K562 (cell line): ENCODE measurements around the gene MEGF9. TPM values are rescaled to one million over a fixed set of nuclear protein-coding genes. Genes with fewer than 3 reads are reported as not detected.

ENCODE experiments used
- ATAC-seq: fragments of 200-7000 bp; cut with Tn5 transposase; 3 replicates; pipeline ENCODE4 v1.9.1; 2020; ENCODE audit warnings: moderate library complexity
- BruUV-seq: library from RNA; stranded (reverse); fragments of 400-500 nt; replicated peaks from 2 replicates; lab custom pipeline; 2021; lab: Mats Ljungman, UMichigan
- CTCF ChIA-PET: fragments of 300-600 bp; formaldehyde crosslinking; extraction: SDS; loops from one replicate; lab custom pipeline; 2021; ENCODE audit warnings: low intra/inter-chr PET ratio; lab: Yijun Ruan, JAX
- POLR2A ChIA-PET: fragments of 300-600, 350-650 bp; sonication (Branson Sonifier 250); formaldehyde crosslinking; extraction: SDS; loops from one replicate; lab custom pipeline; 2021; ENCODE audit warnings: antibody characterized with exemption, inconsistent platforms; lab: Yijun Ruan, JAX
- DNase-seq, 4 experiments: peaks; one replicate each; pipeline versions ENCODE4 v3.0.0 to v3.0.0-alpha.2; 2011 to 2018; ENCODE audit warnings: low spot score in 3 of 4, mixed read lengths in 3 of 4; ENCODE audit errors: extremely low read depth in 1 of 4
- FAIRE-seq: peaks from 2 replicates; lab custom pipeline; 2011; peaks lifted over from hg19 to GRCh38; lab: Jason Lieb, UNC
- H2AFZ ChIP-seq: 2 replicates; pipeline ENCODE4 v1.6.0; 2011; ENCODE audit warnings: low read depth, low read length, control low read depth, inconsistent platforms
- H3K27ac ChIP-seq: fragments of 200-600 bp; 3 replicates; pipeline ENCODE4 v1.8.0; 2011; ENCODE audit warnings: low read depth, mild to moderate bottlenecking, control low read depth, inconsistent platforms, low read length, moderate library complexity, mixed read lengths; ENCODE audit errors: extremely low read depth
- H3K27me3 ChIP-seq, 2 experiments: fragments of 300-600 bp in 1 of 2; 2 replicates in 1 of 2; 3 replicates in 1 of 2; pipeline versions ENCODE4 v1.6.0 to v1.8.0; 2011; ENCODE audit warnings: inconsistent platforms in 2 of 2, low read length in 2 of 2, mild to moderate bottlenecking in 1 of 2, mixed read lengths in 1 of 2, moderate library complexity in 1 of 2; ENCODE audit not compliant: control insufficient read depth in 2 of 2, insufficient read depth in 2 of 2
- H3K36me3 ChIP-seq: fragments of 300-600 bp; 3 replicates; pipeline ENCODE4 v1.8.0; 2011; ENCODE audit warnings: mild to moderate bottlenecking, low read length, inconsistent platforms; ENCODE audit not compliant: control insufficient read depth, insufficient read depth
- H3K4me1 ChIP-seq, 2 experiments: fragments of 200-600 bp in 1 of 2; replicated peaks in 1 of 2; 2 replicates in 1 of 2; 3 replicates in 1 of 2; pipeline versions ENCODE4 v1.5.1 to v1.8.0; 2011; ENCODE audit warnings: inconsistent platforms in 2 of 2, low read length in 2 of 2, mild to moderate bottlenecking in 1 of 2, mixed read lengths in 1 of 2, moderate library complexity in 1 of 2; ENCODE audit not compliant: control insufficient read depth in 2 of 2, insufficient read depth in 2 of 2
- H3K4me2 ChIP-seq: 2 replicates; pipeline ENCODE4 v1.6.1; 2011; ENCODE audit warnings: low read length, control low read depth, inconsistent platforms, mixed read lengths; ENCODE audit not compliant: insufficient read depth
- H3K4me3 ChIP-seq: fragments of 200-600 bp; sonication (generic), shearing (Covaris generic); 2 replicates; pipeline ENCODE4 v1.5.1; 2016; ENCODE audit warnings: control low read depth, inconsistent platforms
- H3K79me2 ChIP-seq: fragments of 200-600 bp; 3 replicates; pipeline ENCODE4 v1.8.0; 2011; ENCODE audit warnings: low read length, inconsistent platforms; ENCODE audit not compliant: control insufficient read depth, insufficient read depth
- H3K9ac ChIP-seq, 2 experiments: 2 replicates each; pipeline versions ENCODE4 v1.6.0 to v1.6.1; 2011; ENCODE audit warnings: low read depth in 2 of 2, low read length in 2 of 2, control low read depth in 1 of 2, inconsistent platforms in 1 of 2, mild to moderate bottlenecking in 1 of 2, mixed read lengths in 1 of 2; ENCODE audit not compliant: insufficient read depth in 1 of 2
- H3K9me1 ChIP-seq: one replicate; pipeline ENCODE4 v1.6.0; 2011; ENCODE audit warnings: inconsistent platforms, mild to moderate bottlenecking, low read length, moderate library complexity; ENCODE audit not compliant: control insufficient read depth, insufficient read depth
- H3K9me3 ChIP-seq: replicated peaks from 2 replicates; pipeline ENCODE4 v1.5.1; 2011; ENCODE audit warnings: low read depth, low read length, inconsistent platforms; ENCODE audit not compliant: control insufficient read depth, insufficient read depth
- H4K20me1 ChIP-seq: replicated peaks from 2 replicates; pipeline ENCODE4 v1.6.1; 2011; ENCODE audit warnings: low read length, inconsistent platforms, mixed read lengths; ENCODE audit not compliant: control insufficient read depth, insufficient read depth
- CREBBP ChIP-seq: IDR thresholded peaks from one replicate; pipeline ENCODE4 v1.6.1; 2012; ENCODE audit warnings: low read depth, mild to moderate bottlenecking, control low read depth, inconsistent platforms, low read length
- DACH1 ChIP-seq: fragments of 450-650 bp; IDR thresholded peaks from 2 replicates; pipeline ENCODE4 v1.6.1; 2018; ENCODE audit not compliant: partially characterized antibody
- EGR1 ChIP-seq: fragments of 450-650 bp; conservative IDR thresholded peaks from 2 replicates; pipeline ENCODE4 v1.6.1; 2017; ENCODE audit warnings: mild to moderate bottlenecking
- MCM7 ChIP-seq, 2 experiments: fragments of 450-650 bp; IDR thresholded peaks; 2 replicates each; pipeline ENCODE4 v1.6.1; 2016 to 2018
- MTA1 ChIP-seq: fragments of 450-650 bp; IDR thresholded peaks from 2 replicates; pipeline ENCODE4 v1.6.1; 2017; ENCODE audit warnings: borderline replicate concordance
- PTRF ChIP-seq: fragments of 450-650 bp; IDR thresholded peaks from 2 replicates; pipeline ENCODE4 v1.6.1; 2016; ENCODE audit warnings: mild to moderate bottlenecking, missing genetic modification characterization, missing compliant biosample characterization
- RAD21 ChIP-seq, 2 experiments: fragments of 250-450 bp in 1 of 2; fragments of 450-650 bp in 1 of 2; sonication (Bioruptor Pico) in 1 of 2; formaldehyde crosslinking in 1 of 2; IDR thresholded peaks in 1 of 2; conservative IDR thresholded peaks in 1 of 2; 2 replicates each; pipeline versions ENCODE4 v1.4.0 to v1.8.0; 2020 to 2022; ENCODE audit warnings: mild to moderate bottlenecking in 2 of 2, moderate library complexity in 1 of 2
- SRSF3 ChIP-seq: fragments of 200-400 bp; formaldehyde crosslinking; IDR thresholded peaks from 2 replicates; pipeline ENCODE4 v1.6.1; 2016; ENCODE audit warnings: mild to moderate bottlenecking, low read length, moderate library complexity; ENCODE audit not compliant: insufficient read depth
- XRCC5 ChIP-seq: fragments of 200-400 bp; formaldehyde crosslinking; IDR thresholded peaks from 2 replicates; pipeline ENCODE4 v1.6.1; 2017; ENCODE audit warnings: low read depth, mild to moderate bottlenecking, low read length
- ZBTB8A ChIP-seq: fragments of 450-650 bp; IDR thresholded peaks from 2 replicates; pipeline ENCODE4 v1.6.1; 2018; ENCODE audit warnings: mild to moderate bottlenecking, moderate library complexity; ENCODE audit not compliant: partially characterized antibody
- ZKSCAN3 ChIP-seq: fragments of 250-450 bp; sonication (Bioruptor Pico); IDR thresholded peaks from 2 replicates; pipeline ENCODE4 v1.4.0; 2020
- ZNF347 ChIP-seq: fragments of 450-650 bp; formaldehyde crosslinking; IDR thresholded peaks from 2 replicates; pipeline ENCODE4 v1.4.0; 2020; ENCODE audit warnings: low read depth, mild to moderate bottlenecking, moderate library complexity
- ZSCAN29 ChIP-seq: fragments of 450-650 bp; IDR thresholded peaks from 2 replicates; pipeline ENCODE4 v1.6.1; 2017
- WGBS: fragments of 100-300 bp; shearing (Covaris generic); methylation state at CpG from one replicate; pipeline ENCODE4 v1.1.6; 2016; ENCODE audit warnings: low coverage, mixed read lengths; ENCODE audit not compliant: insufficient coverage; ENCODE audit errors: missing lambda C conversion rate; 5-methylcytosine and 5-hydroxymethylcytosine counted together
- in situ Hi-C: fragments of 300-500 bp; cut with MboI; formaldehyde crosslinking; loops from 4 replicates; pipeline ENCODE4 v1.15.0; 2018; ENCODE audit warnings: inconsistent platforms, mixed read lengths
- intact Hi-C: fragments of 100-400 bp; cut with micrococcal nuclease; formaldehyde crosslinking; loops from 2 replicates; pipeline ENCODE4 v1.14.2; 2022
- polyA plus RNA-seq, 8 experiments: library from polyadenylated mRNA; depleted of rRNA in 4 of 8; stranded (reverse) in 5 of 8; unstranded in 3 of 8; fragments of >200 nt; fragmentation: Nextera tagmentation in 2 of 8; fragmentation: Illumina TruSeq in 1 of 8; extraction: Ambion mirVana in 2 of 8; extraction: Trizol in 1 of 8; gene quantifications; 2 replicates each; pipeline versions ENCODE4 v1.2.1 to v1.2.3, GENCODE V29; 2011 to 2014; ENCODE audit warnings: inconsistent platforms in 1 of 8, missing spikeins in 1 of 8
- total RNA-seq, 7 experiments: library from RNA; depleted of rRNA in 6 of 7; stranded (reverse); fragments of >200 nt in 6 of 7; fragmentation: Illumina TruSeq in 2 of 7; extraction: Trizol in 2 of 7; gene quantifications; 2 replicates each; pipeline versions ENCODE4 v1.2.1 to v1.2.3, GENCODE V29; 2011 to 2021; ENCODE audit warnings: low replicate concordance in 1 of 7
- TF ChIP-seq, protein P1 (sequence below): fragments of 250-450 bp; sonication (Bioruptor Pico); IDR thresholded peaks from 2 replicates; pipeline ENCODE4 v1.4.0; 2020
- TF ChIP-seq, protein P2 (sequence below): fragments of 450-650 bp; IDR thresholded peaks from 2 replicates; pipeline ENCODE4 v1.6.1; 2017; ENCODE audit warnings: antibody characterized with exemption, mild to moderate bottlenecking

MEGF9 gene
- total and polyA plus RNA-seq, 9 of the 15 experiments (the other 6 are each of a cell fraction or from before 2014, with no cell fraction given), result 2.1 to 6.2 (median 3.8) TPM

DNA sequence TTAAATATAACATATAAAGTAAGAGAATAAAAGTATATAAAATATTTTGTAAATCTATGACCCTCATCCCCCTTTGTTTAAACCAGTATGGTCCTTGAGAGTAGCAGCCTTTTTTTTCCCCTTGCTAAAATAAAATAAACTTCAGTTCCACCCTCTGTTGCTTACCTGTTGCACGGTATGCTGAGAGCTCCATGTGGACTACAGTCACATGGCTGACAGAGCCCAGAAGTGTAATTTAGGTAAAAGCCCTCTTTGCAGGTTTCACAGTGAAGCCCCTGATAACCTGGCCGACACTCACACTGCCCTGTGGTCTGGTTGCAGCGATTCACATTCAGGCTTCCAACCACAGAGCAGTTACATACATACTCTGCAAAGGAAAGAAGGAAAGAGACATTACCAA lies 55.1 kb downstream of the MEGF9 start:
- peak; percentile 23 for FAIRE-seq
- no TSS peak for BruUV-seq
- H3K4me1 ChIP-seq, result no peaks in the 10 kb centered on the region
- no peaks in the 10 kb centered on the region for H3K36me3 ChIP-seq
- POLR2A ChIA-PET, result no interaction called here
- no peak for DNase-seq
- no peaks in the 10 kb centered on the region for H3K9me1 ChIP-seq
- no peak overlapping the region for H2AFZ ChIP-seq
- no peaks in the 10 kb centered on the region for H3K27me3 ChIP-seq
- intact Hi-C loops (no loop called here), in situ Hi-C loops (no loop called here)
- H4K20me1 ChIP-seq, result no peaks in the 10 kb centered on the region
- 31% methylated on average over 3 of the region's 3 CpGs for WGBS
- no peaks in the 10 kb centered on the region for H3K9me3 ChIP-seq
- H3K4me3 ChIP-seq, result no peak overlapping the region
- no peak overlapping the region for H3K4me2 ChIP-seq
- no peak overlapping the region for H3K9ac ChIP-seq
- CTCF ChIA-PET, result no interaction called here
- no peaks in the 10 kb centered on the region for H3K79me2 ChIP-seq
- peak; percentile 22; the same call in 2 of the 3 replicates for ATAC-seq
- no peak overlapping the region for H3K27ac ChIP-seq
- no peak for TF ChIP-seq XRCC5
- TF ChIP-seq DACH1, result no peak
- TF ChIP-seq EGR1, result no peak
- no peak for TF ChIP-seq ZBTB8A
- no peak for TF ChIP-seq PTRF
- no peak for TF ChIP-seq MCM7 (IDR thresholded peaks at IDR 0.05)
- no peak for TF ChIP-seq ZNF347 (CRISPR knock-in tag)
- no peak for TF ChIP-seq MTA1
- no peak for TF ChIP-seq ZKSCAN3 (CRISPR knock-in tag)
- TF ChIP-seq, protein P1, sequence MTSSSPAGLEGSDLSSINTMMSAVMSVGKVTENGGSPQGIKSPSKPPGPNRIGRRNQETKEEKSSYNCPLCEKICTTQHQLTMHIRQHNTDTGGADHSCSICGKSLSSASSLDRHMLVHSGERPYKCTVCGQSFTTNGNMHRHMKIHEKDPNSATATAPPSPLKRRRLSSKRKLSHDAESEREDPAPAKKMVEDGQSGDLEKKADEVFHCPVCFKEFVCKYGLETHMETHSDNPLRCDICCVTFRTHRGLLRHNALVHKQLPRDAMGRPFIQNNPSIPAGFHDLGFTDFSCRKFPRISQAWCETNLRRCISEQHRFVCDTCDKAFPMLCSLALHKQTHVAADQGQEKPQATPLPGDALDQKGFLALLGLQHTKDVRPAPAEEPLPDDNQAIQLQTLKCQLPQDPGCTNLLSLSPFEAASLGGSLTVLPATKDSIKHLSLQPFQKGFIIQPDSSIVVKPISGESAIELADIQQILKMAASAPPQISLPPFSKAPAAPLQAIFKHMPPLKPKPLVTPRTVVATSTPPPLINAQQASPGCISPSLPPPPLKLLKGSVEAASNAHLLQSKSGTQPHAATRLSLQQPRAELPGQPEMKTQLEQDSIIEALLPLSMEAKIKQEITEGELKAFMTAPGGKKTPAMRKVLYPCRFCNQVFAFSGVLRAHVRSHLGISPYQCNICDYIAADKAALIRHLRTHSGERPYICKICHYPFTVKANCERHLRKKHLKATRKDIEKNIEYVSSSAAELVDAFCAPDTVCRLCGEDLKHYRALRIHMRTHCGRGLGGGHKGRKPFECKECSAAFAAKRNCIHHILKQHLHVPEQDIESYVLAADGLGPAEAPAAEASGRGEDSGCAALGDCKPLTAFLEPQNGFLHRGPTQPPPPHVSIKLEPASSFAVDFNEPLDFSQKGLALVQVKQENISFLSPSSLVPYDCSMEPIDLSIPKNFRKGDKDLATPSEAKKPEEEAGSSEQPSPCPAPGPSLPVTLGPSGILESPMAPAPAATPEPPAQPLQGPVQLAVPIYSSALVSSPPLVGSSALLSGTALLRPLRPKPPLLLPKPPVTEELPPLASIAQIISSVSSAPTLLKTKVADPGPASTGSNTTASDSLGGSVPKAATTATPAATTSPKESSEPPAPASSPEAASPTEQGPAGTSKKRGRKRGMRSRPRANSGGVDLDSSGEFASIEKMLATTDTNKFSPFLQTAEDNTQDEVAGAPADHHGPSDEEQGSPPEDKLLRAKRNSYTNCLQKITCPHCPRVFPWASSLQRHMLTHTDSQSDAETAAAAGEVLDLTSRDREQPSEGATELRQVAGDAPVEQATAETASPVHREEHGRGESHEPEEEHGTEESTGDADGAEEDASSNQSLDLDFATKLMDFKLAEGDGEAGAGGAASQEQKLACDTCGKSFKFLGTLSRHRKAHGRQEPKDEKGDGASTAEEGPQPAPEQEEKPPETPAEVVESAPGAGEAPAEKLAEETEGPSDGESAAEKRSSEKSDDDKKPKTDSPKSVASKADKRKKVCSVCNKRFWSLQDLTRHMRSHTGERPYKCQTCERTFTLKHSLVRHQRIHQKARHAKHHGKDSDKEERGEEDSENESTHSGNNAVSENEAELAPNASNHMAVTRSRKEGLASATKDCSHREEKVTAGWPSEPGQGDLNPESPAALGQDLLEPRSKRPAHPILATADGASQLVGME (CRISPR knock-in tag), result no peak
- no peak for TF ChIP-seq CREBBP
- TF ChIP-seq SRSF3, result no peak
- TF ChIP-seq ZSCAN29, result no peak
- TF ChIP-seq RAD21 (CRISPR knock-in tag; conservative IDR thresholded peaks at IDR 0.05 in 1 of 2, IDR thresholded peaks at IDR 0.05 in 1 of 2), result no peak
- TF ChIP-seq, protein P2, sequence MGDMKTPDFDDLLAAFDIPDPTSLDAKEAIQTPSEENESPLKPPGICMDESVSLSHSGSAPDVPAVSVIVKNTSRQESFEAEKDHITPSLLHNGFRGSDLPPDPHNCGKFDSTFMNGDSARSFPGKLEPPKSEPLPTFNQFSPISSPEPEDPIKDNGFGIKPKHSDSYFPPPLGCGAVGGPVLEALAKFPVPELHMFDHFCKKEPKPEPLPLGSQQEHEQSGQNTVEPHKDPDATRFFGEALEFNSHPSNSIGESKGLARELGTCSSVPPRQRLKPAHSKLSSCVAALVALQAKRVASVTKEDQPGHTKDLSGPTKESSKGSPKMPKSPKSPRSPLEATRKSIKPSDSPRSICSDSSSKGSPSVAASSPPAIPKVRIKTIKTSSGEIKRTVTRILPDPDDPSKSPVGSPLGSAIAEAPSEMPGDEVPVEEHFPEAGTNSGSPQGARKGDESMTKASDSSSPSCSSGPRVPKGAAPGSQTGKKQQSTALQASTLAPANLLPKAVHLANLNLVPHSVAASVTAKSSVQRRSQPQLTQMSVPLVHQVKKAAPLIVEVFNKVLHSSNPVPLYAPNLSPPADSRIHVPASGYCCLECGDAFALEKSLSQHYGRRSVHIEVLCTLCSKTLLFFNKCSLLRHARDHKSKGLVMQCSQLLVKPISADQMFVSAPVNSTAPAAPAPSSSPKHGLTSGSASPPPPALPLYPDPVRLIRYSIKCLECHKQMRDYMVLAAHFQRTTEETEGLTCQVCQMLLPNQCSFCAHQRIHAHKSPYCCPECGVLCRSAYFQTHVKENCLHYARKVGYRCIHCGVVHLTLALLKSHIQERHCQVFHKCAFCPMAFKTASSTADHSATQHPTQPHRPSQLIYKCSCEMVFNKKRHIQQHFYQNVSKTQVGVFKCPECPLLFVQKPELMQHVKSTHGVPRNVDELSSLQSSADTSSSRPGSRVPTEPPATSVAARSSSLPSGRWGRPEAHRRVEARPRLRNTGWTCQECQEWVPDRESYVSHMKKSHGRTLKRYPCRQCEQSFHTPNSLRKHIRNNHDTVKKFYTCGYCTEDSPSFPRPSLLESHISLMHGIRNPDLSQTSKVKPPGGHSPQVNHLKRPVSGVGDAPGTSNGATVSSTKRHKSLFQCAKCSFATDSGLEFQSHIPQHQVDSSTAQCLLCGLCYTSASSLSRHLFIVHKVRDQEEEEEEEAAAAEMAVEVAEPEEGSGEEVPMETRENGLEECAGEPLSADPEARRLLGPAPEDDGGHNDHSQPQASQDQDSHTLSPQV, result no peak
